GM18870 (cell line): ENCODE results near the gene DLG2.
"Not testable (repeated sequence)": the region's sequence is repeated elsewhere in the genome, so short reads cannot be mapped to it uniquely, and the experiment has no call there.

Experiments
- ATAC-seq: cut with Tn5 transposase; IDR thresholded peaks from one replicate; pipeline ENCODE4 v1.9.1; 2021; ENCODE audit warnings: moderate library complexity; ENCODE audit not compliant: unreplicated experiment

The DLG2 gene

GRCh38 chr11:83779876-83780275 is 1847.3 kb downstream of the DLG2 start:
- no peak for ATAC-seq

GRCh38 chr11:83778596-83778995 is 1848.5 kb downstream of the DLG2 start:
- no peak for ATAC-seq

- ATAC-seq = no peak
Measured at GRCh38 chr11:83773950-83774880, 1852.9 kb downstream of the DLG2 start.

- no peak for ATAC-seq
Measured at GRCh38 chr11:83768489-83768888, 1858.7 kb downstream of the DLG2 start.

GRCh38 chr11:83766932-83767331 is 1860.2 kb downstream of the DLG2 start:
- ATAC-seq = no peak

GRCh38 chr11:83764643-83765042 is 1862.5 kb downstream of the DLG2 start:
- no peak for ATAC-seq

GRCh38 chr11:83760932-83761331 is 1866.2 kb downstream of the DLG2 start:
- ATAC-seq = no peak

GRCh38 chr11:83759148-83759547 is 1868.0 kb downstream of the DLG2 start:
- ATAC-seq = no peak

GRCh38 chr11:83751041-83751440 is 1876.1 kb downstream of the DLG2 start:
- ATAC-seq = no peak

GRCh38 chr11:83746921-83747585 is 1880.1 kb downstream of the DLG2 start:
- ATAC-seq = no peak

- ATAC-seq = no peak
Measured at GRCh38 chr11:83744620-83745192, 1882.4 kb downstream of the DLG2 start.

- ATAC-seq = no peak
Measured at GRCh38 chr11:83736684-83737083, 1890.5 kb downstream of the DLG2 start.

GRCh38 chr11:83734120-83734519 is 1893.0 kb downstream of the DLG2 start:
- no peak for ATAC-seq

- ATAC-seq = not testable (repeated sequence)
Measured at GRCh38 chr11:83731288-83731687, 1895.9 kb downstream of the DLG2 start.

- no peak for ATAC-seq
Measured at GRCh38 chr11:83728281-83728680, 1898.9 kb downstream of the DLG2 start.

- no peak for ATAC-seq
Measured at GRCh38 chr11:83727251-83727650, 1899.9 kb downstream of the DLG2 start.

GRCh38 chr11:83726316-83726715 is 1900.8 kb downstream of the DLG2 start:
- ATAC-seq = no peak

GRCh38 chr11:83725728-83726127 is 1901.4 kb downstream of the DLG2 start:
- ATAC-seq = peak; percentile 44

GRCh38 chr11:83725269-83725560 is 1901.9 kb downstream of the DLG2 start:
- ATAC-seq = no peak

GRCh38 chr11:83723999-83724398 is 1903.1 kb downstream of the DLG2 start:
- ATAC-seq = no peak

- ATAC-seq = no peak
Measured at GRCh38 chr11:83722392-83723119, 1904.6 kb downstream of the DLG2 start.
